OCI-LY3 (cell line): ENCODE results near the gene LCE1A.

ENCODE experiments used
- H2AFZ ChIP-seq: fragments of 200-600, 300-600 bp; shearing (Covaris generic); 2 replicates; pipeline ENCODE4 v1.6.0; 2014; ENCODE audit warnings: antibody characterized with exemption, low read depth, low read length
- H3K27ac ChIP-seq: fragments of 200-600, 300-600 bp; sonication (generic); 2 replicates; pipeline ENCODE4 v1.5.1; 2014; ENCODE audit warnings: mild to moderate bottlenecking, low read length, moderate library complexity, mixed read lengths
- H3K27me3 ChIP-seq: fragments of 200-600, 300-600 bp; sonication (generic); 2 replicates; pipeline ENCODE4 v1.6.1; 2014; ENCODE audit warnings: low read depth, low read length, mixed read lengths
- H3K36me3 ChIP-seq: fragments of 200-600, 300-600 bp; sonication (generic); replicated peaks from 2 replicates; pipeline ENCODE3; 2014; ENCODE audit warnings: low read depth, low read length, mixed read lengths
- H3K4me1 ChIP-seq: fragments of 300-600, 200-600 bp; sonication (generic); 2 replicates; pipeline ENCODE4 v1.6.1; 2014; ENCODE audit warnings: low read length, mixed read lengths
- H3K4me2 ChIP-seq: fragments of 200-600, 300-600 bp; sonication (generic); 2 replicates; pipeline ENCODE4 v1.6.1; 2014; ENCODE audit warnings: low read length, mixed read lengths
- H3K4me3 ChIP-seq: fragments of 300-600, 200-600 bp; sonication (generic); 2 replicates; pipeline ENCODE4 v1.5.1; 2014; ENCODE audit warnings: antibody characterized with exemption, mild to moderate bottlenecking, low read length, moderate library complexity
- H3K79me2 ChIP-seq: fragments of 300-600, 200-600 bp; shearing (Covaris generic); 2 replicates; pipeline ENCODE4 v1.6.1; 2014; ENCODE audit warnings: mild to moderate bottlenecking, low read length, mixed read lengths
- H3K9ac ChIP-seq: fragments of 300-600, 200-600 bp; shearing (Covaris generic); 2 replicates; pipeline ENCODE4 v1.6.0; 2014; ENCODE audit warnings: mild to moderate bottlenecking, low read length, moderate library complexity
- H3K9me3 ChIP-seq: fragments of 200-600, 300-600 bp; shearing (Covaris generic); 2 replicates; pipeline ENCODE4 v1.6.1; 2014; ENCODE audit warnings: low read length, mixed read lengths; ENCODE audit not compliant: insufficient read depth
- H4K20me1 ChIP-seq: fragments of 200-600, 300-600 bp; sonication (generic); 2 replicates; pipeline ENCODE4 v1.6.1; 2016; ENCODE audit warnings: low read length, mixed read lengths; ENCODE audit not compliant: insufficient read depth
- CTCF ChIP-seq: fragments of 200-600, 300-600 bp; sonication (generic); IDR thresholded peaks from 2 replicates; pipeline ENCODE4 v1.5.1; 2014; ENCODE audit warnings: antibody characterized with exemption, low read length, low read depth
- EZH2phosphoT487 ChIP-seq: fragments of 200-600 bp; shearing (Covaris generic); IDR thresholded peaks from 2 replicates; pipeline ENCODE4 v1.6.1; 2018; ENCODE audit warnings: antibody characterized with exemption, mixed run types, low read depth

LCE1A gene

GRCh38 chr1:152827173-152827572 lies at the start of gene LCE1A:
Gene LCE1A, plus strand, starts transcription at chr1:152827473. Its CDS starts 0 bp downstream, at chr1:152827473.
- H3K9ac ChIP-seq, result no peak within 1 kb of the TSS
- no peaks in the 10 kb centered on the region for H4K20me1 ChIP-seq
- no peak within 1 kb of the TSS for H2AFZ ChIP-seq
- H3K4me3 ChIP-seq, result no peak within 1 kb of the TSS
- no peaks in the 10 kb centered on the region for H3K36me3 ChIP-seq
- no peaks in the 10 kb centered on the region for H3K79me2 ChIP-seq
- H3K4me2 ChIP-seq, result no peak within 1 kb of the TSS
- H3K27me3 ChIP-seq, result peaks cover 55% of the 10 kb centered on the region
- no peaks in the 10 kb centered on the region for H3K9me3 ChIP-seq
- H3K4me1 ChIP-seq, result no peaks in the 10 kb centered on the region
- no peak within 1 kb of the TSS for H3K27ac ChIP-seq
- TF ChIP-seq EZH2phosphoT487 (no peak), CTCF (no peak)

- H2AFZ ChIP-seq, result no peak overlapping the region
- no peak overlapping the region for H3K4me3 ChIP-seq
- H3K79me2 ChIP-seq, result no peaks in the 10 kb centered on the region
- TF ChIP-seq EZH2phosphoT487 (no peak), CTCF (peak; percentile 53)
- no peaks in the 10 kb centered on the region for H3K36me3 ChIP-seq
- no peaks in the 10 kb centered on the region for H4K20me1 ChIP-seq
- H3K4me1 ChIP-seq, result no peaks in the 10 kb centered on the region
- no peak overlapping the region for H3K4me2 ChIP-seq
- no peaks in the 10 kb centered on the region for H3K9me3 ChIP-seq
- no peak overlapping the region for H3K9ac ChIP-seq
- peaks cover 41% of the 10 kb centered on the region for H3K27me3 ChIP-seq
- no peak overlapping the region for H3K27ac ChIP-seq
Observed at GRCh38 chr1:152777510-152778137, 49.6 kb upstream of the LCE1A start.

GRCh38 chr1:152783095-152783494 lies 44.2 kb upstream of the LCE1A start:
- Histone ChIP-seq H3K4me2 (no peak overlapping the region), H3K79me2 (no peaks in the 10 kb centered on the region), H3K9me3 (no peaks in the 10 kb centered on the region), H3K36me3 (no peaks in the 10 kb centered on the region), H2AFZ (no peak overlapping the region), H3K4me3 (no peak overlapping the region), H4K20me1 (no peaks in the 10 kb centered on the region), H3K9ac (no peak overlapping the region), H3K27ac (no peak overlapping the region), H3K27me3 (peaks cover 65% of the 10 kb centered on the region), H3K4me1 (no peaks in the 10 kb centered on the region)
- no peak for TF ChIP-seq CTCF
- no peak for TF ChIP-seq EZH2phosphoT487

GRCh38 chr1:152786077-152786476 lies 41.2 kb upstream of the LCE1A start, which contains the start of gene LCE1E:
Gene LCE1E, plus strand, starts transcription at chr1:152786257. Its CDS starts 1,043 bp downstream, at chr1:152787300.
- no peaks in the 10 kb centered on the region for H3K4me1 ChIP-seq
- no peak within 1 kb of the TSS for H3K4me3 ChIP-seq
- no peak within 1 kb of the TSS for H3K4me2 ChIP-seq
- no peaks in the 10 kb centered on the region for H3K36me3 ChIP-seq
- H4K20me1 ChIP-seq, result no peaks in the 10 kb centered on the region
- peaks cover 51% of the 10 kb centered on the region for H3K27me3 ChIP-seq
- H2AFZ ChIP-seq, result no peak within 1 kb of the TSS
- H3K79me2 ChIP-seq, result no peaks in the 10 kb centered on the region
- H3K9me3 ChIP-seq, result no peaks in the 10 kb centered on the region
- TF ChIP-seq EZH2phosphoT487 (no peak), CTCF (no peak)
- H3K27ac ChIP-seq, result no peak within 1 kb of the TSS
- no peak within 1 kb of the TSS for H3K9ac ChIP-seq
